Measurements from ENCODE around the gene SPEF1.

SPEF1 gene

GRCh38 chr20:3786665-3787323 is 5.5 kb upstream of the SPEF1 start, which contains the start of gene CENPB:
Gene CENPB (minus strand): TSS chr20:3786740. CDS start chr20:3786483, 257 bp downstream.
- DNase-seq, result peak; percentile 93

GRCh38 chr20:3786126-3786484 is 4.9 kb upstream of the SPEF1 start:
- DNase-seq, result peak; percentile 63

DNA sequence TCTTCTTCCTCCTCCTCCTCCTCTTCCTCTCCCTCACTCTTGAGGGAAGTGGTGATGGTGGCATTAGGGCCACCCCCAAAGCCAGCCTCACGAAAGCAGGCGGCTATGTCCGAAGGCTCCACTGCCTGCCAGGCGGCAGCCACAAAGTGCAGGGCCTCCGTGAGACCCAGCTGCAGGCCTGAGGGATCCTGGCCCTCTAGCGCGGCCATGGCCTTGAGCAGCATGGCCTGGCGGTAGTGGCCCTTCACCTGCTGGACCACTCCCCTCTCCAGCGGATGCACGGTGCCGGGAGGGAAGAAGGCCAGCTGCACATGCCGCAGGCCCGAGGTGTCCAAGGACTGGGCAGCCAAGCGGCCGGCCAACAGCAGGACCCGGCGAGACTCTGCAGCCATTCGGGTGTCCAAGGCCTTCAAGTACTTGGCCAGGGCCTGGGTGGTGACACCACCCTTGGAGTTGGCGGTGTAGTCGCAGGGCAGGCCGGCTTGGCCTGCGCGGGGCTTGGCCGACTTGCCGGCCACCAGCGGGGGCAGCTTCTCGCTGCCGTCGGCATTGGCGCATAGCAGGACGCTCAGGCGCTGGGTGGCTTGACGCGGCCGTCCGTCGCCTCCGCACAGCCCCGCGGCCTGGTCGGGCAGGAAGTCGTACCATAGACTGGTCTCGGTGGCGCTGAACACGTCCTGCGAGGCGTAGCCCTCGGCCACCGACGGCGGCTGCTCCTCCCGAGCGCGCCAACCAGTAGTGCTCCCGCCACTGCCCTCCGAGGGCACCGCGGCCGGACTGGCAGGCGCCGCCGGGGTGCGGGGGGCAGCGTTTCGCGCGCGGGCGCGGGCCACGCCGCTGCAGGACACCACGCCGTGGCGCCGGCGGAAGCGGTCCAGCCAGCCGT is 4.2 kb upstream of the SPEF1 start:
- no peak for DNase-seq

DNA sequence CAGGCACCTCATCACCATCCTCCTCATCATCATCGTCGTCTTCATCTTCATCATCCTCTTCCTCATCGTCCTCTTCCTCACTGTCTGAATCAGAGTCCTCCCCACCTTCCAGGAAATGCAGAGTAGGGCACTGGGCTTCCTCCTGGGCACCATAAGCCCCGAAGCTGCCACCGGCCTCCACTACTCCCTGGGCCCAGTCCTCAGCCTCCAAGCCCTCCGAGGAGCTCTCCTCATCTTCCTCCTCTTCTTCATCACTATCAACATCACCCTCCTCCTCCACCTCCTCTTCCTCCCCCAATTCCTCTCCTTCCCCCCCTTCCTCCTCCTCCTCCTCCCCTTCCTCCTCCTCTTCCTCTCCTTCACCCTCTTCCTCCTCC is 3.6 kb upstream of the SPEF1 start:
- DNase-seq, result no peak

DNA sequence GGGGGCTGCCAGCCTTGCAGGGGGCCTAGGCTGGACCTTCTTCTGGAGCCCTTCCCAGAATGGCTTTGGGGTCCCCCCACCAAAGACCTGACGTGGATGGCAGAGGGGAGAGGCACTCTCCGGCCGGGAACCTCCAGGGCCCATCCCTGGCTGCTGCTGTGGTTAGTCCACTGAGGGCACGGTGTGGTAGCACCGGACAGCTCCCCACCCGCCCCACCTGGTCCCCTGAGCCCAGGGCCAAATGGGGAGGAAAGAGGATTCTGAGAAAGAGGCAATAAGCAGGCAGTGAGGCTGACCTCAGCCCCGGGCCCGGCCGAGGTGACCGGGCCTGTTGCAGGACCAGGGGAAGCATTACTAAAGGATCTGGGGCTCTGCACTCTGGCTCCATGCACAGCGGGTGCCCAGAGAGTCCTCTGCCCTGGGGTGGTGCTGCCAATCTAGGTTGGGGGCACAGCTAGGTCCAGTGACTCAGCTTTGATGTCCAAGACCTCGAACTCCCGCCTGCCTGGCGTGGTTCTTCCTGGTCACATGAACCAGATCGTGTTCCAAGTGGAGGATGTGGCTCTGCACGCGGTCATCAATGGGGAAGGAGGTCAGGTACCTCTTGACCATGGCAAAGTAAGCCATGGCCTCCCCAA is 3.1 kb upstream of the SPEF1 start:
- no peak for DNase-seq

DNA sequence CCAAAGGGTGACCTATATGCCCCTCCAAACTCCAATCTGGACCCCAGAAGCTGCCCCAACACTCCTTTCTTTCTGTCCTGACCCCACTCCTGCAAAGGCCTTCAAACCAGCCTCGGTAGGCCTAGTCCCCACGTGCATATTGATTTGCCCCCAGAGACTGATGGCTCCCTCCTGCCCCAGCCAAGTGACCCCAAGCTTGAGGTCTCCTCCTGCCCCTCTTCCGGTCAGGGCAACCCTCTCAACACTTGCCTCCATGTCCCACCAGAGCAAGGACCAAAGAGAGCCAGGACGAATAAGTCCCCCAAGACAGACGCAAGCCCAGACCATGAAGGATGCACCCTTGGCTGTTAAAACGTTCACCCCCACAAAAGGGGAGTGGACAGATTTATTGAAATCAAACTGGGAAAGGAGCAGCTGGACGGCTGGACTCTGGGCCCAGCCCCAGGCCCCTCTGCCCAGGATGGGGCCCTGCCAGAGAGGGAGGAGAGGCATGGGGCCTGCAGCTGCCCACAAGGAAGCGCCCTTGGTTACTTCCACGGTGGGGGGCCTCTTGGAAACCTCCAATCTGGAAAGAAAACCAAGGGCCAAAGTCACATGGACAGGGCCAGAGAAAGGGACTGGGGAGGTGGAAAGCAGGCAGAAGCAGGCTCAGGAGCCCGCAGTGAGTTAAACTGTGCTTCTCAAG is 2.4 kb upstream of the SPEF1 start:
- DNase-seq, result no peak

DNA sequence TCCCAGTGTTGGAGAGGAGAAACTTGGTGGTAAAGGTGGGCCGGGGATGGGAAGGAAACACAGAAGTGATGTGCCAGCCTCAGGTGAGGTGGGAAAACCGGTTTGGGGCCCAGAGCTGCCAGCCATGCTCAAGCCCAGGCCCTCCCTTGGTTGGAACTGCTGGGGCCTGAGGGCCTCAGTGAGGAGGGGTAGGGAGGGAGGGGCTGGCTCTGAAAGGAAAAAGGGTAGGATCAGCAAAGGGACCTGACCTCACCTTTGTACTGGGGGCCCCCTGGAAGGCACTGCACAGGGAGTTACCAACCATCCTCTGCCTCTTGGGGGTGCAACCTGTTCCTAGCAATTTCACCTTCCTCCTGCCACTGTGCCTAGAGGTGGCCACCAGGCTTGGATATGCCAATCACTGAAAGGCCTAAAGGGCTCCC is 1.8 kb upstream of the SPEF1 start:
- no peak for DNase-seq

DNA sequence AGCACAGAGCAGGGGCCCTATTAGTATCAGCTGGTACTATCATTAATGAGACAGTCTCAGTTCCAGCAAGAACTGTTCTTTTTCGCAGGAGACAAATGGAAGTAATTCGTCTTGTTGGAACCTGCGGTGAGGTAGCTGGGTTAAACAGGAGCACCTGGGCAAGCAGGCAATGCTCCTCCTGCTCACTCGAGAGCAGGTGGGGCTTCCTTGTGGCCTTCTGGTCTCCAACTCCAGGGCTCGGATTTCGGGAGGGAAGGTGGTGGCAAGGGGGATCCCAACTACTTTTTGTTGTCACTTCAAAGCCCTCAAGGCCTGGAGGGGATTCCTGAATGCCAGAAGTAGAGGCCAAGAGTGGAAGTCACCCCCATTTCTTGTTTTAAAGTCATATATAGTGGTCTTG is 1.3 kb upstream of the SPEF1 start:
- no peak for DNase-seq

- DNase-seq, result no peak
Measured at GRCh38 chr20:3778976-3779375, 2.3 kb downstream of the SPEF1 start.

GRCh38 chr20:3777716-3778629 is 3.3 kb downstream of the SPEF1 start:
- peak; percentile 77 for DNase-seq

DNA sequence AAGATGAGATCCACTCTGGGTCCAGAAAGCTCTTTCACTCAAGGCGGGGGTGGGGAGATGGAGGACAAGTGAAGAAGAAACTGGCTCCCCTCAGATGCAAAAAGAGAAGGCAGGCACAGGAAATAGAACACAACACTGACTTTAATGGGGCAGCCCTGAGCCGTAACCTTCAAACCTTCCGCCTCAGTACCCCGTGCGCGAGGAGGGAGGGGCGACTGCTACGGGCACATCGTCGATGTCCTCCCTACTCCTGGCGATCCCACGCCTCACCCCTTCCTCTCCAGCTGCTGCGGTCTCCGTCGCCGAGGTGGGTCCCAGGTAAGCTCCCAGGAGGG is 3.9 kb downstream of the SPEF1 start:
- peak; percentile 47 for DNase-seq

- no peak for DNase-seq
Measured at GRCh38 chr20:3775457-3776108, 5.7 kb downstream of the SPEF1 start.

DNA sequence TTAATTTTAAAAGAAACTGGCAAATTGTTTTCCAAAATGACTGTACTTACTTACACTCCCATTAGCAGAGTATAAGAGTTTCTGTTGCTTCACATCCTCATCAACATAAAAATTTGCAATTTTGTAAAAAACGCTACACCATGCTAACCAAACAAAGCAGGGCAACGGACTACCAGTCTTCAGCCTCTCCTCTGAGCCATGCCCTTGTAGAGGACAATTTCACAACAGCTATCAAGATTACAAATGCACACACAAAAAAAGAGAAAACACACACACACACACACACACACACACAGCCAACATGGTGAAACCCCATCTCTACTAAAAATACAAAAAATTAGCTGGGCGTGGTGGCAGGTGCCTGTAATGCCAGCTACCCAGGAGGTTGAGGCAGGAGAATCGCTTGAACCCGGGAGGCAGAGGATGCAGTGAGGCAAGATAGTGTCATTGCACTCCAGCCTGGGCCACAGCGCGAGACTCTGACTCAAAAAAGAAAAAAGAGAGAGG is 9.6 kb downstream of the SPEF1 start:
- DNase-seq, result no peak

DNA sequence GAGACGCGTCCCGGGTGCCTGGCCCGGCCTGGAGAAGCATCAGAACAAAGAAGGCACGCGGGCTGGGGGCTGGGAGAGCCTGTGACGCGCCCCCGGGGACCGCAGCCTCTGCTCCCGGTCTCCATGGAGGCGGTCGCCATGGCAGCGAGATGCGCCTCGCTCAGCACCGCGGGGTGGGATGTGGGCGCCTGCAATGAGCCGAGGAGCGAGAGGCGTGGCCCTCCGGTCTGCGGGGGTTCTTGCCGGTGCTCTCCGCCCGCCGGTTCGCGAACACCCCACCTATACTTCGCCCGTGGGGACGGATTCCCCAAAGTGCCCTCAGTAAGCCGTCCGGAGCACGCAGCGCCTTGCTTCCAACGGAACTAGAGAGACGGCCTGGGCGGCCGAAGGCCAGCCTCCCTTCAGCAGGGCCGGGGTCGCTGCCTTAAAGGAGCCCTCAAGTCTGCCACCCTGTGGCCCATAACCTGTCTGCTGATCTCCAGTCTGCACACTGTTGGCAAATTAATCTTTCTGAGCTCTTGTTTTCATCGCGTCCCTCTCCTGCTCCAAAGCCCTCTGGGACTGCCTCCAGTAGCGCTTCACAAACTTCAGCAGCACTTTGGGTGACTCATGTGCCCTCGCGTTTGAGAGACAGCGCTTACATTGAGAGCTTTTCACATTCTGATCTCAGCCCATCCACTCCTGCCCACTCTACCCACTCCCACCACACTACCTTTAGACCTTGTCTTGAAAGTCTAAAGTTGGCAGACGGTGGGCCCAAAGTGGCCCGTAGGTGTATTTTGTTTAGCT is 12.7 kb downstream of the SPEF1 start:
- DNase-seq, result peak; percentile 86

DNA sequence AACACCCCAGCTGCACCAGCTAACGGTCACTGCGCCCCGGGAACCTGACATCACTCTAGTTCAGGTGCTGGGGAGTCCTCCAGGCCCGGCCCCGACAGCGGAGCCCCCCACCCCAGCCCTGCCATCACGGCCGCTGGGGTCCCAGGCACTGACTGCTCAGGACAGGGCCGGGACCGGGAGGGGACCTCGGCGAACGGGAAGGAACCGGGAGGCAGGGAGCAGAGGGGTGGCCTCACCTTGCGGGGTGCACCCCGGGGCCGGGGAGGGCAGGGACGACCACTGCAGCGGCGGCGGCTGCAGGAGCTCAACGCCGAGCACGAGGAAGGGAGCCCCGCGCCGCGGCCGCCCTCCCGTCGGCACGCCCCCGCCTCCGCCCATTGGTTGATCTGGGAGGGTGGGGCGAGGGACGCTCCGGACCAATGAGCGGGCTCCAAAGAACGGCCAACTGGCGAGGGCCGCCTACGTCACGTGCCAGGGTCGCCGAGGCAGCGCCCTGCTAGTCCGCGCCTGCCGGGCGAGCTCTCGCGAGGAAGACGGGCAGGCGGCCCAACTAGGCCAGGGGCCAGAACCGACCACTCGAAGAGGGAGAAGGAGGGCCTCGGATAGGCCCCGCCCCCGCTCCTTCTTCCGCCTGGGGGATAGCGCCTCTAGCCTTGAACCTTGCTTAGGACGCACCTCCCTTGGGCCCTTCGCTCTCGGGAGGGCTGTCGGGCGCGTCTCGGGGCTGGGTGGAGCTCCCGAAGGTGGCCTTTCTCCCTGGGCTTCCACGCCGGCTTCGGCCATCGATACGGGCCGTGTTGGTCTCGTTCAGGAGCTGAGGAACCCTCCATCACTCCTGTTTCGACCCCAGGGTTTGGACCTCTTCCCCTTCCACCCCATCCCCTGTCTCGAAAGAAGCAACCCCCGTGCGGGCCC is 13.6 kb downstream of the SPEF1 start, which contains the start of gene ADISSP:
Gene ADISSP (minus strand): TSS at position 327 of the 915 bp plus-strand sequence. CDS start 7,653 bp downstream, outside the sequence.
- DNase-seq, result peak; percentile 99

DNA sequence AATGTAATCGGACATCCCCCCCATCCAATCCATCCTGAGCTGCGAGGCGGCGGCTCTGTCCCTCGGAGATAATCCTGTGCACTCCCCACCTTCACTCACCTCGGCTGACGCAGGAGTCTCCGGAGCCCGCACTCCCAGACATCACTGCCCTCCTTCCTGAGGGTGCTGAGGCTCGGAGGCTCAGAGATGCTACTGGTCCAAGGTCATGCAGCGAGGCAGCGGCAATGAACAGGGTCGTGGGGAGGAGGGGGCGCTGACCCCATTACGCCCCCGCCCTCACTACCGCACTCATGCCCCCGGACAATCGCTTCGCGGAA is 14.2 kb downstream of the SPEF1 start:
- DNase-seq, result peak; percentile 36

- DNase-seq, result no peak
Measured at GRCh38 chr20:3766422-3767109, 14.7 kb downstream of the SPEF1 start.

DNA sequence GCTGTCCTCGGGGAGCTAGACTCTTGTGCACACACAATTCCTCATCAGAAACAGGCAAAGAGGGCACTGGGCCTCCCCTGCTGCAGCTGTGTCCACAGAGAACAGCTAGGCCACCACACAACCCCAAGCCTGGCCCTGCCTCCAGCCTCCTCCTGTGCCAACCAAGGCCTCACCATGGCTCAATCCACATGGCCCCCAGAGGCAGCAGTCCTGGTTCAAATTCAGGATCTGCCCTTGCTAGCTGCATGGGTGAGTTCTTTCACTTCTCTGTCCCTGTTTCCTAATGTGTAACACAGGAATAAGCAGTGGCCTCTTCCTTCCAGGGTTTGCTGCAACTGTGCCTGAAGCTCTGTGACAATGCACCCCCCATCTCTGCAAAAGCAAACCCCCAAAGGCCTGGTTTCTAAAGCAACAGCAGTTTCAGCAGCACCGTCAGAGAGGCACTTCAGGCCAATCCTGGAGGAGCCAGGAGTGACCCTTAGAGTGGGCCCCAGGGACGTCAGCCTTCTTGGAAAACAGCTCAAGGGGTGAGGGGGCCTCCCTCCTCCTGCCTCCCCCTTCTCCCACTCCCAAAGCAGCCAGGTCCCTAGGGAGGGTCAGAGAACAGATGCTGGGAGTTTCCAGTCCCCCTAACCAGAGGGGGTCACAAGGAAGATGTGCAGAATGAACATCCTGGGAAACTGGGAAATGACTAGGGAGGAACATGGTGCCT is 15.9 kb downstream of the SPEF1 start:
- no peak for DNase-seq
